NCI-H2107 treated with DMSO at 0.1 percent for 48 hours (cell line): Measurements from ENCODE around the gene SLC43A1.
"Not testable (repeated sequence)": the region's sequence is repeated elsewhere in the genome, so short reads cannot be mapped to it uniquely, and the experiment has no call there.

Experiments
- DNase-seq: peaks from one replicate; lab custom pipeline; 2025; ENCODE audit not compliant: unreplicated experiment; lab: John Stamatoyannopoulos, UW

Gene SLC43A1

DNA sequence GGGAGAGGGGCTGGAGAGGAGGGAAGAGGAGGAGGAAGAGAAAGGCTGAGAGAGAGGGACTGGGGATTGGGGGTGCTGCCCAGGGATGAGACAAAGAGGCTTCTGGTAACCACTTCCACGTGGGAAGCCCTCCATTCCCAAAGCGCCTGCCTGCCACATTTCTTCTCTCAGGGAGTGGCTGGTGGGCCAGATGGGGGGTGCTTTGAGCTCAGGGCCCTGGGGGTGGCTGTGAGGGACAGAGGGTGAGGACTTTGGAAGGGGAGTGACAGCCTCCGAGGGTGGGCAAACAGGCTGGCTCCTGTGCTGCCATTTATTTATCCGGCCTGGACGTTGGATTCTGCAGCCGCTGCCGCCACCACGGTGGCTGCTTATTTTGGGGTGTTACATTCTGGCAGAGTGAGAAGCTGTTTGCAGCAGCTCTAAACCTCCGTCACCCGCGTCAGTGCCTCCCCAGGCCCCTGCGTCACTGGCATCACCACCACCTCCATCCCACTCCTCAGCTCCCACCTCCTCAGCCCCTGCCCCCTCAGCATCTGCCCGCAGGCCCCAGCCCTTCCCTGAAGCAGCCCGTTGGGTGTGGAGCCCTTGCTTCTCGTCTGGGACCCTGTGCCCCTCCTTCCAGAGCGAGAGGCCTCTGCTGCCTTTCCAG lies 53.5 kb downstream of the SLC43A1 start:
- no peak for DNase-seq

DNA sequence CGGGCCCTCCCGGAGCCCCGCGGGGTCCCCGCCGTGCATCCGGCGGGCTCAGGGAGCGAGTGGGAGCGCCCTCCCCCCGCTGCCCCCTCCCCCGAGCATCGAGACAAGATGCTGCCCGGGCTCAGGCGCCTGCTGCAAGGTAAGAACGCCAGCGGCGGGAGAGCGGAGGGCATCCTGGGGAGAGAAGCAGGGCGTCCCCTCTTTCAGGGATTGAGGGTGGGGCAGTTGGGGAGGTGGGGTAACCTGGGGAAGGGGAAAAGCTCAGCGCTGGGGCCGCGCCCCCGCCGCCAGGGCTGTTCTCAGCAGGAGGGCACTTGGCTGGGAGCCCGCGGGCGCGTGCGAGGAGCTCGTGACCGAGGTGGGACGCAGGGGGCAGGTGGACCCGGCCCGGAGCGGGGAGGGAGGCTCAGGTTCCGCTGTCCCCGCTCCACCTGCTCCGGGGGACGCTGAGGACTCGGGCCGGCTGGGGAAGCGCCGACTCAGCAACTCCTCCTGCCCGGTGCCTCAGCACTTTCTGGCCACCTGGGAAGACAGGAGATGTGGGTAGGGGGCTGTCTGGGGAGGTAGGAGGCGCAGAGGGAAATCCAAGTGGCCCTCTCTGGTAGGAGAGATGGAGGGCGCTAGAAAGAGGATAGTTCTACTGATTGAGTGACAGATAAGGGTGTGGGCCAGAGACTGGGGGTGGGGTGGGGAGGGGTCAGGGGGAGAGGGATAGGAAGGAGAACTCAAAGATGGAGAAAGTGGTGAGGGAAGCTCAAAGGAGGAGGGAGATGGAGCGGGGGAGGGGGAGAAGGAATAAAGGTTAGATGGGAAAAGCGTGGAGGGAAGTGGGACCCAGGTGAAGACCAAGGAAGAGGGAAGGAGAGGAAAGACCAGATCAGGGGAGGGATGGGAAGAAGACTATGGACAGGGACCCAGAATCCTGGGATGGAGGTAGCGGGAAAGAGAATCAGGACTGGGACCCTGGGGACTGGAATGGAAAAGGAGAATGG lies 54.4 kb downstream of the SLC43A1 start:
- DNase-seq = no peak

DNA sequence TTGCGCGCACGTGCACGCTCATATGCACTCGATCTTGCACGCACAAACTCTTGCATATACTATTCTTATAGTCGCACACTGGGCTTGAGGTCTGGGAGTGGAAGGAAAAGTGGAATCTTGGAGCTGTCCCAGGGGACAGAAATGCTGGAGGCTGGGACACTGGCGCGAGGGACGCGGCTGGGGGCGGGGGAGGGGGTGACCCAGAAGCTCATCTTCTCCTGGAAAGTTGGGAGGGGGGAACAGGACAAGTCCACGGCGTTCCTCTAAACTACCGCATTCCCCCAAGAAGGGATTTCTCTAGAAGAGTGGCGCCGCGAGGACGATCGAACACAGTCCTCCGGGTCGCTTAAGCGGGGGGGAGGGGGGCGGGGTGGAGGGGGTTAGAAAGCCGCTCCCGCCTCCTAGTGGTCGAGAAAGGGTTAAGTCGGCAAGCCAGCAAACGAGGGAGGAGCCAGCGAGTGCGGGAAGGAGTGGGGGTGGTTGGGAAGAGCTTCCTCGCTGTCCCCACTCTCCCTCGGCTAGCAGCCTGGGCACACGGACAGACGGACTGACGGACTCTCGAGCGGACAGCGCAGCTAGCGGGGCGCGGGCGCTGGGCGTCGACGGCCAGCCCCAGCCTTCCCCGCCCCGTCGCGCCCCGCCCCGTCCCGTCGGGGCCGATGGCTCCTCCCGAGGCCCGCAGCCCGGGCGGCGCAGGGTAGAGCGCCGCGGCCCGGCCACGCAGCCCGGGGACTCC lies 55.3 kb downstream of the SLC43A1 start, which contains the start of gene RTN4RL2:
Gene RTN4RL2 (plus strand): TSS at position 507 of the 736 bp plus-strand sequence. CDS start 338 bp downstream, outside the sequence.
- DNase-seq = peak; percentile 21

DNA sequence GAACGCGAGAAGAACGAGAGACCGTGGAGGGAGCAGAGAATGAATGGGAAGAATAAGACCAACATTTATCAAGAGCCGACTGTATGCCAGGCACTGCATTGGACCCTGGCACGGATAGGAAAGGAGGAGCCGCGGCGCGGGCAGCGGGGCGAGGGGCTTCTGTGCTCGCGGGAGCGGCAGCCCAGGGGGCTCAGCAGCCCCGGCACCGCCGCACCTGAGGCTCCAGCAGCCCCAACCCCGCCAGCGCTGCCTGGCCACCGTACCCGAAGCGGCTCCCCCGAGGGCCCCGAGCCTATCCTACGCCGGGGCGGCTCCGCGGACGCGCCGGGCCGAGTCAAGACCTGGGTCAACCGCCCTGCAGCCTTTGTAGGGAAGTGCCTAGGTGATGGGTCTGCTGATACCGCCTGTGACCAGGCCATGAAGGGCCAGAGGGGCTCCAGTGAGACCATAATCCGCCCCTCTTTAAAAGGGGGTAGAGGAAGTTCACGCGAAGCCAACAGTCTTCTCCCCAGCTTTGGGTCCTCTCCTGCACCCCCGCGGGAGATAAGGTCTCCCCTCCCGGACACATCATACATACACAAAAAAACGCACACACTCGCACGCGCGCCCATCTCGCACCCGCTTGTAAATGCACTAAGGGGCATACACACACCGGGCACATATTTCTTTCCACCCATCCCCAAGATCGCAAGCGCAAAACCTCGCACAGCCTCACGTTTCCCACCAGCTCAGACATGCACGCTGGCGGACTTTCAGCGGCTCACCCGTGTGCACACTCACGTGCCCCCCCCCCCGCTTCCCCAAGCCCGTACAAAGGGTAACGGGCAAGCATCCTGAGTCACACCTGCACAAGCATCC lies 56.1 kb downstream of the SLC43A1 start:
- no peak for DNase-seq

DNA sequence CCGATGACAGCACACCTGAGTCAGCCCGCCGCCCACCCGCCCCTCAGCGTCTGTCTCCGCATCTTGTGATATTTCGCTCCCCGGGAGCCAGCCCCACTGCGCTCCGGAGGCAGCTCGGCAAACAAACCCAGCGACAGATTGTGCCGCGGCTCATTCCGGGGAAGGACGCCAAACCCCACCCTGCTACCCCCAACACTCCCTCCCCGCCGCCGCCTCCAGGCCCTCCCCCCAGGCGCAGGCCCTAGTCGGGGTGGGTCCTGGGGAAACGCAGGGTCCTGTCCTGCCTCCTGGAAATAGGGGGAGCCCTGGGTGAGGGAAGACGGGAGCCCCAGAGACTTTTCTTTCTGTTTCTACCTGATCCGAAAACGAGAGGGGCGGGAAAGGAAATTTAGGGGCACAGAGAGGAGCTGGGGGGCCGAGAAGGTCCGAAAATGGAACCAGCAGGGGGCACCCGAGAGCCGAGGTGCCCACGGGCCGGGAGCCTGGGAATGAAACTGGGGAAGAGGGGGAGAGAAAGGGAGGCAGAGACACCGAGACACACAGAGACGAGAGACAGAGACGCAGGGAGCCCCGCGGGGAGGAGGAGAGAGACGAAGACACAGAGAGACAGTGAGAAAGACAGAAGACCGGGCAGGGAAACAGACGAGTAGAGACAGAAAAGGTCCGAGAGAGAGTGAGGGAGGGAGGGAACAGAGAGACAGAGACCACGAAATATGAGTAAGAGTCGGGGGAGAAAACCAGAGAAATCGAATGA lies 56.9 kb downstream of the SLC43A1 start:
- no peak for DNase-seq

DNA sequence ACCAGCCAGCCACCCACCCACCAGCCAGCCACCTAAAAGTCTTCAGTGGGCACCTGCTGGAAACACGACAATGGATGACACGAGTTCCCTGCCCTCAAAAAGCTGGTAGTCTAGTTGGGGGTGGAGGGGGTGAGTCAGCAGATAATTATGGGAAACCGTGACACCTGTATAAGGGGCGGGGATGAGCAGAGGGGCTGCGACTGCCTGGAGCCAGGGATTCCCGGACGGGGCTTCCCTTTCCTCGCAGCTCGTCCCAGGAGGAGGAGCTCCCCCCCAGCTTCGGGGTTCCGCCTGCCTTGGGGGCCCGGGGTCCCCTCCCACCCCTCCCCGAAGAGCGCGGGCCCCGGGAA lies 57.5 kb downstream of the SLC43A1 start:
- DNase-seq = no peak

DNA sequence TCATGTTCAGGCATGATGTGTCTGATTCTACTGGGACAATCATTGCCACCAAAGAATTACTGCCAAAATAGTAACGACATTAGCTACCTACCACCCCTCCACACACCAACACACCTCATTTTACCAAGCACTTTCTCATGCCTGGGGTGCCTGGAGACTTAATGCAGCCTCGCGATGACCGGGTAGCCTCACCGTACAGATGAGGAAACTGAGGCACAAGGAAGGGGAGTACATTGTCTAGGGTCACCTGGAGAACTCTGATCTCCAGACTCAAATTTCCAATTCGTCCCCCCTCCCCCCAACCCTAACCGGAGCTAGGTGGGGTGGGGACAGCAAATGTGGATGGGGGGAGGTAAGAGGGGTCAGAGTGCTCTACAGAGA lies 57.9 kb downstream of the SLC43A1 start:
- no peak for DNase-seq

DNA sequence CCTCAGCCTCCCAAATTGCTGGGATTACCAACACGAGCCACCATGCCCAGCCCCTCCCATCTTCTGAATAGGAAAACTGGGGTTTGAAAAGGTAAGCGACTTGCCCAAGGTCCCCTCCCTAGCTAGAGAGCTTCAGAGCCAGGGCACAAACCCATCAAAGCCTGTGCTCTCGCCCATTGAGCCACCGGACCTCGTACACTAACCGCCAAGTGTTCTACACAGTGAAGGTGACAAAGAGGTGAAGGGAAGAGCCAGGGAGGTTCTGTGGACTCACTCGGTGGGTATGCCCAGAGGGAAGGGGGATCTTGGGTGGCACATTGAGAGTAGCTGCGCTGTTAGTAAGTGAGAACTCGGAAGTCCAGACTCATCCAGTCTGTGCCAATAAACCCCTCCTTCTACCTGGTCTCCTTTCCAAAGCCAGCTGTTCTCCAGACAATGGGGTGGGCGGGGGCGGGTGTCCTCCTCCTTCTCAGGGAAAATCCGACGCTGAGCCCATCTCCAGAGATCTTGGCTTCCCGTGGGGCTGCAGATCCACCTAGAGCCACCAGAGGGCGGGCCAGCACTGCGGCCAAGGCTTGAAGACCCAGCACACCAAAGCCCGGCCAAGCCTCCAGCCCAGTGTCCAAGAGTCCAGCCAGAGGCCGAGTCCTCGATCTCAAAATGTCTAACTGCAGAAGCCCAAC lies 58.4 kb downstream of the SLC43A1 start:
- DNase-seq = peak; percentile 28

DNA sequence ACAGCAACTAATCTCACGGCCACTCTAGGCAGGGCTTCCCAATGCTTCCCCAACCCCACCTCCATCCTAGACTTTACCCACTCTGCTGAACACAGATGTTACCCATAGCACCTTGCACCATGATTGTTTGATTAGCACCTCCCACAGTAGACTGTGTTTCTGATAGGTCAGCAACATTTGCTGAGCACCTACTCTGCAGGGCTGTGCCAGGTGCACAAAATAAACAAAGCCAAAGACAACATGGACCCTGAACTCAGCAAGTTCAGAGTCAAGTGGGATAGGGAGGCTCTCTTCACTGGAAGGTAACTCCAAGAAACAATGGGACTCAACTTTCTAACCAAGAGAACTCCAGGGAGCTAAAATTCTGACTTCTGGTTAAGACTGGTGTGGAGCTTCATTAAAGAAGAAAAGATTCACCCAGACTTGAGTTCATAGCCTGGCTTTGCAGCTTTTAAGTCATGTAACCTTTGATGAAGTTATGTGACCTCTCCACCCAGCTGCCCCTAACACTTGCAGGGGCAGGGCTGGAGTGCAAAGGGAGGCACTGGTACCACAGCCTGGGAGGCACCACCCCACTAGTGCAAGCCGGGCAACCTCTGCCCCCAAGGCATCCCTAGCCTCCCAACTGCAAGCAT lies 61.8 kb downstream of the SLC43A1 start:
- no peak for DNase-seq

DNA sequence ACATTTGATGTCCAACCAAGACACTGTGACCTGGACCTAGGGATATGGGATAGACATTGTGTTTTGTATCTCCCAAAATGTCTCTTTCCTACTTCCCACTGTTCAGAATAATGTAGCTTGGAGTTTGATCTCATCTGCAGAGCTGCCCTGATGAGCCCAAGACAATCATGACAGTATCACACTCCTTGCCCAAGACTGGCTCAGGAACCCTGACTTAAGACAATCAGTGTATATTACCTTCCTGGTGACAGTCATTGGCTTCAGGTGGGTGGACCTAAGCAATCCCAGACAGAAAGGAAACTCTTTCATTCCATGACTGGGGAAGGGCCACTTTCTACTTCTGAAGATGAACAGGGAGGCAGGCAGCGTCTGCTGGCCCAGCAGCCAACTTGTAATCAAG lies 69.4 kb downstream of the SLC43A1 start:
- no peak for DNase-seq

DNA sequence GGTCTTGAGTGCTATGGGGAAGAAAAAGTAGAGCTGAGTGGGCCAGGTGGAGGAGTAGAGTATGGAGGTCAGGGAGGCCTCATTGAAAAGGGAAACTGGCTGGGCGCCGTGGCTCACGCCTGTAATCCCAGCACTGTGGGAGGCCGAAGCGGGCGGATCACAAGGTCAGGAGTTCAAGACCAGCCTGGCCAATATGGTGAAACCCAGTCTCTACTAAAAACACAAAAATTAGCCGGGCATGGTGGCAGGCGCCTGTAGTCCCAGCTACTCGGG lies 70.4 kb downstream of the SLC43A1 start:
- not testable (repeated sequence) for DNase-seq

DNA sequence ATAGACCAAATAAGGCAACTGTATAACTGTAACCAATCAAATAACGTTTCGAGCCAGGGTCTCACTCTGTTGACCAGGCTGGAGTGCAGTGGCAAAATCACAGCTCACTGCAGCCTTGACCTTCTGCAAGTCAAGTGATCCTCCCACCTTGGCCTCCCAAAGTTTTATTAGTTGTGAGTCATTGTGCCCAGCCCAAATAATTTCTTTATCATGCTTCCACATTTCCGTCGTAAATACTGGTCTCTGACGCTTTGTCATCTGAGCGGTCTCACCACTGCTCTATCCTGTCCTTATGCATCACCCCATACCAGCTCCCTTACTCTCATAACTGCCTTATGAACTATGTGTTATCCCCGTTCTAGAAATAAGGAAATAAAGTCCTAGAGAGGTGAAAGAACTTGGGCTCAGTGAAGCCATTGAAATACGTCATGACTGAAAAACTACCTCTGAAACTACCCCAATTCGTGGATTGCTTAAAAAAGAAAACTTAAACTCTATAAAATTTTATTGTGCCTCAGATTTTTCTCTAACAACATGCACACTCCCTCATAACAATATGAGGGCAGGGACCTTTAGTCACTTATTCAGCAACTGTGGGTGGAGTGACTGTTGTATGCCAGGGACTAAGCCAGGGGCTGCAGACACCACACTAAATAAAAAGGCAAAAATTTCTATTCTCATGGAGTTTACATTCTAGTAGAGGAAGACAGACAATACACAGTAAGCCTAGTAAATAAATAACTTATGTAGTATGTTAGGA lies 71.0 kb downstream of the SLC43A1 start:
- no peak for DNase-seq

DNA sequence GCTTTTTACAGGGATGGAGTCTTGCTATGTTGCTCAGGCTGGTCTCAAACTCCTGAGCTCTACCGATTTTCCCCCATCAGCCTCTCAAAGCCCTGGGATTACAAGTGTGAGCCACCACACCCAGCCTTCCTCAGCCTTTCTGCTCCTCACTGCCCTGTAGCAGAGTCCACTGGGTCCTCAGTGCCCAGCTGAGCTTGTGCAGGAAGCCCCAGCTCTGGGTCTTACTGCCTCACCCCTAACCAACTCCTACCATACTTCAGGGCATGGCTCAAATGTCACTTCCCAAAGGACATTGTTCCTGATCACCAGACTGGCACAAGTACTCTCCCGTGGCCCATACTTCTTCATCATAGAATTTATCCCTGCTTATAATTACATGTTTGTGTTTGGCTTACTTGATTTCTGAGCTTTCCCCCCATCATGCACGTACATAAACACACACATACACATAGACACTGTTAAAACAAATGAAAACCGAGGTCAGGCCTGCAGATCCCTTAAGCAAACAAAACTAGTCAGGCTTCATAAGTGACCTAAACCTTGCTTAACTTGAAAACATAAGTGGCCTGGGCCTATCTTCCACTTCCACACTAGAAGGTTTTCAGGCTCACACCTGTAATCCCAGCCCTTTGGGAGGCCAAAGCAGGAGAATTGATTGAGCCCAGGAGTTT lies 74.6 kb downstream of the SLC43A1 start:
- peak; percentile 37 for DNase-seq

DNA sequence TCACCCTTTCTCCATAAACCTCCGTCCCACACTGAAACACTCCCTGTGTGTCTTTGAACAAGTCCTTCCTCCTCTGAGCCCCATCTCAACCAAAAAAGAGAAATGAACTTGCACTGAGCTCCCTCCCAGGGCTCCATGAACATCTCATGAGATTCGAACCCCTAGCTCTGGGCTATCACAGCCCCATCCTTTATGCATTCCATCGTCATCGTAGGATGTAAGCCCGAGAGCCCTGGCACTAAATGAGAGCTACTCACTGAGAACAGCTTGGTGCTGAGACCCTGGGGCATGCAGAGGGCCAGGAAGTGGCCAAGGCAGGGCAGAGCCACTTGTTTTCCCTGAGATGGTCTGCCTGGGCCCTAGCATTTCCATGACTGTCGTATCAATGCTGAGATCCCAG lies 75.7 kb downstream of the SLC43A1 start:
- DNase-seq = no peak

DNA sequence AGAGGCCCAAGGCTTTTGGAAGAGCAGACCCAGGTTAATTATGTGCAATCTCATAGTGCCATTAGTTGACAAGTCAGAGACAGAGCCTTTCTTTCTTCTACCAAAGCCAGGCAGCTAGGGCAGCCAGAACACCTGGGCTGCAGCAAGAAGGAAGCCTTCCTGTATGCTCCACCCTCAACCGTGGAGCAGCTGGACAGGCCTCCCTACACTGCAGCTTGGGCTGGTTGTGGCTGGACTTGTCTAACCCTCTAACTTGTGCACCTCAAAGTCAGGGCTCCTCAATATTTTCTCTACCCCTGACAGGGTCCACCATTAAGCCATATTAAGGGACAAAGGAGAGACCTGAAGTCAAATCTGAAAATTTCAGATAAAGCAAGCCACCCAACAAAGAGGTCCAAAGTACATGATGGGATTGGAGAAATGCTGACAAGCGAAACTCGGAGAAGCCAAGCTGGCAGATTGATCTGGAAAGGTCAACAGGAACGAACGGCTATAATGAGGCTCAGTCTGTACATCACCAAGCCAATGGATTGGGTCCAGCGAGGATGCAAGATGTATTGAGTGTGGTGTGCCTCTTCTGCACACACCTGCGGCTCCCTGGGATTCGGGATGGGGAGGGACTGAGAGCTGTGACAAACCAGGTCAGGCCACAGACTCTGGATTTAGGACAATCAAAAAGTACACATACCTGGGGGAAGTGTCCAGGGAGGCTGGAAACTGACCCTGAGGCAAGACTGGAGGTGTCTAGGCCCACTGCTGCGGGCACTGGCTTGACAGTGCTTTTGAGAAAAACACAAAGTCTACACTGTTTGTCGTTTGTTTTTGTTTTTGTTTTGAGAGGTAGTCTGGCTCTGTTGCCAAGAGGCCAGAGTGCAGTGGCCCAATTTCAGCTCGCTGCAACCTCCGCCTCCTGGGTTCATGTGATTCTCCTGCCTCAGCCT lies 76.9 kb downstream of the SLC43A1 start:
- no peak for DNase-seq

DNA sequence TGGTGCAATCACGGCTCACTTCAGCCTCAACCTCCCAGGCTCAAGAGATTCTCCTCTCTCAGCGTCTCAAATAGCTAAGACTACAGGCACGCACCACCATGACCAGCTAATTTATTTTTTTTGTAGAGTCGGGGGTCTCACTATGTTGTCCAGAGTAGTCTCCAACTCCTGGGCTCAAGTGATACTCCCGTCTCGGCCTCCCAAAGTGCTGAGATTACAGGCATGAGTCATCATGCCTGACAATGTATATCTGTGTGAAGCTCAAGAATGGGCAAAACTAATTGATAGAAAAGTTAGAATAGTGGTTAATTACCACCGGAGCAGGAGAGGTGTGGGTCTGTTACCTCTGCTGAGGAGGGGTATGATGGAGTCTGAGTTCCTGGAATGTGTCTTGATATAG lies 79.5 kb downstream of the SLC43A1 start:
- DNase-seq = no peak
